GM12878 (cell line): ENCODE results near the gene LDLRAP1. TPM values are rescaled to one million over a fixed set of nuclear protein-coding genes. Genes with fewer than 3 reads are reported as not detected.

Experiments
- ATAC-seq: fragments of 200-7000 bp; cut with Tn5 transposase; 3 replicates; pipeline ENCODE4 v1.9.1; 2020; ENCODE audit warnings: mild to moderate bottlenecking, moderate library complexity
- BruUV-seq: library from RNA; stranded (reverse); fragments of 400-500 nt; replicated peaks from 2 replicates; lab custom pipeline; 2021; lab: Mats Ljungman, UMichigan
- CTCF ChIA-PET: fragments of 300-600 bp; sonication (Branson Sonifier 250); formaldehyde crosslinking; extraction: SDS; loops from one replicate; lab custom pipeline; 2021; ENCODE audit warnings: inconsistent platforms; lab: Yijun Ruan, JAX
- POLR2A ChIA-PET: fragments of 350-600 bp; formaldehyde crosslinking; extraction: SDS; loops from one replicate; lab custom pipeline; 2021; ENCODE audit warnings: inconsistent platforms; lab: Charles Lee
- RAD21 ChIA-PET: fragments of 300-600 bp; sonication (Branson Sonifier 250); formaldehyde crosslinking; loops from one replicate; lab custom pipeline; 2023; ENCODE audit warnings: antibody characterized with exemption; ENCODE audit not compliant: unreplicated experiment; lab: Charles Lee
- SMC1A ChIA-PET: fragments of 300-600 bp; sonication (Branson Sonifier 250); formaldehyde crosslinking; loops from one replicate; lab custom pipeline; 2023; ENCODE audit not compliant: unreplicated experiment, uncharacterized antibody; lab: Charles Lee
- DNase-seq: peaks from one replicate; pipeline ENCODE4 v3.0.0-alpha.2; 2011; ENCODE audit warnings: low read depth, low spot score
- FAIRE-seq: peaks from 3 replicates; lab custom pipeline; 2011; peaks lifted over from hg19 to GRCh38; lab: Jason Lieb, UNC
- H2AFZ ChIP-seq: 2 replicates; pipeline ENCODE4 v1.6.0; 2011; ENCODE audit warnings: low read depth, low read length, control low read depth; ENCODE audit not compliant: control insufficient read depth
- H3K27ac ChIP-seq: 2 replicates; pipeline ENCODE4 v1.5.1; 2011; ENCODE audit warnings: control low read depth; ENCODE audit not compliant: control insufficient read depth, insufficient read depth
- H3K27me3 ChIP-seq, 2 experiments: replicated peaks in 1 of 2; 2 replicates each; pipeline versions ENCODE4 v1.6.0 to v1.6.1; 2011; ENCODE audit warnings: low read length in 1 of 2; ENCODE audit not compliant: control insufficient read depth in 2 of 2, insufficient read depth in 2 of 2
- H3K36me3 ChIP-seq, 2 experiments: 2 replicates each; pipeline ENCODE4 v1.5.1; 2011; ENCODE audit warnings: low read length in 1 of 2; ENCODE audit not compliant: control insufficient read depth in 2 of 2, insufficient read depth in 2 of 2
- H3K4me1 ChIP-seq: 2 replicates; pipeline ENCODE4 v1.6.1; 2011; ENCODE audit warnings: mild to moderate bottlenecking, low read length, moderate library complexity, mixed read lengths; ENCODE audit not compliant: control insufficient read depth, insufficient read depth
- H3K4me2 ChIP-seq: 2 replicates; pipeline ENCODE4 v1.6.0; 2011; ENCODE audit warnings: control low read depth; ENCODE audit not compliant: control insufficient read depth, insufficient read depth
- H3K4me3 ChIP-seq: fragments of 200-600 bp; sonication (generic); 2 replicates; pipeline ENCODE4 v1.5.1; 2016
- H3K79me2 ChIP-seq: 2 replicates; pipeline ENCODE4 v1.6.0; 2011; ENCODE audit warnings: low read length; ENCODE audit not compliant: control insufficient read depth, insufficient read depth
- H3K9ac ChIP-seq: 2 replicates; pipeline ENCODE4 v1.8.0; 2011; ENCODE audit warnings: low read length, control low read depth, mixed read lengths; ENCODE audit not compliant: control insufficient read depth, insufficient read depth
- H3K9me3 ChIP-seq: replicated peaks from 3 replicates; pipeline ENCODE4 v1.5.1; 2011; ENCODE audit warnings: mild to moderate bottlenecking, low read length; ENCODE audit not compliant: control insufficient read depth, insufficient read depth
- H4K20me1 ChIP-seq: 2 replicates; pipeline ENCODE4 v1.6.0; 2011; ENCODE audit not compliant: control insufficient read depth, insufficient read depth
- CTCF ChIP-seq, 3 experiments: IDR thresholded peaks in 2 of 3; conservative IDR thresholded peaks in 1 of 3; 2 replicates each; pipeline ENCODE4 v1.5.1; 2011; ENCODE audit warnings: low read depth in 3 of 3, low read length in 3 of 3, mild to moderate bottlenecking in 3 of 3, control low read depth in 2 of 3, moderate library complexity in 2 of 3, inconsistent platforms in 1 of 3, mixed read lengths in 1 of 3; ENCODE audit not compliant: control insufficient read depth in 2 of 3, insufficient read depth in 1 of 3; ENCODE audit errors: extremely low read depth in 1 of 3
- ETV6 ChIP-seq, 2 experiments: fragments of 450-650 bp in 1 of 2; IDR thresholded peaks in 1 of 2; conservative IDR thresholded peaks in 1 of 2; 2 replicates each; pipeline ENCODE4 v1.6.1; 2014; ENCODE audit warnings: antibody characterized with exemption in 1 of 2, borderline replicate concordance in 1 of 2, low read depth in 1 of 2, mild to moderate bottlenecking in 1 of 2, moderate library complexity in 1 of 2
- IRF4 ChIP-seq: IDR thresholded peaks from 2 replicates; pipeline ENCODE4 v1.6.1; 2011; ENCODE audit warnings: low read depth, low read length
- IRF5 ChIP-seq: fragments of 450-650 bp; IDR thresholded peaks from 2 replicates; pipeline ENCODE4 v1.6.1; 2017; ENCODE audit warnings: borderline replicate concordance
- KLF5 ChIP-seq: fragments of 450-650 bp; IDR thresholded peaks from 2 replicates; pipeline ENCODE4 v1.6.1; 2014; ENCODE audit warnings: mild to moderate bottlenecking; ENCODE audit not compliant: partially characterized antibody
- MLLT1 ChIP-seq: fragments of 450-650 bp; IDR thresholded peaks from 2 replicates; pipeline ENCODE4 v1.6.1; 2016; ENCODE audit warnings: mild to moderate bottlenecking
- MTA2 ChIP-seq: fragments of 450-650 bp; IDR thresholded peaks from 2 replicates; pipeline ENCODE4 v1.6.1; 2016; ENCODE audit warnings: low read depth, mild to moderate bottlenecking, moderate library complexity
- RELA ChIP-seq: fragments of 450-650 bp; IDR thresholded peaks from 2 replicates; pipeline ENCODE4 v1.8.0; 2014; ENCODE audit warnings: borderline replicate concordance; ENCODE audit not compliant: partially characterized antibody
- REST ChIP-seq: IDR thresholded peaks from 2 replicates; pipeline ENCODE4 v1.6.1; 2012; ENCODE audit warnings: mild to moderate bottlenecking, low read depth, low read length
- STAT1 ChIP-seq: fragments of 450-650 bp; conservative IDR thresholded peaks from 2 replicates; pipeline ENCODE4 v1.6.1; 2014; ENCODE audit warnings: antibody characterized with exemption, mild to moderate bottlenecking
- ZNF24 ChIP-seq: fragments of 450-650 bp; IDR thresholded peaks from 2 replicates; pipeline ENCODE4 v1.6.1; 2017; ENCODE audit warnings: antibody characterized with exemption, mild to moderate bottlenecking
- WGBS: methylation state at CpG from one replicate; pipeline ENCODE4 v1.1.6; 2016; ENCODE audit warnings: low lambda C conversion rate; ENCODE audit not compliant: insufficient replicate concordance, insufficient coverage; ENCODE audit errors: missing lambda C conversion rate; 5-methylcytosine and 5-hydroxymethylcytosine counted together
- in situ Hi-C: fragments of 300-500 bp; cut with MboI; formaldehyde crosslinking; loops from 9 replicates; pipeline ENCODE4 v1.14.3; 2018; ENCODE audit warnings: mixed read lengths
- intact Hi-C: fragments of 100-400 bp; cut with micrococcal nuclease; formaldehyde crosslinking; loops from one replicate; pipeline ENCODE4 v1.14.2; 2022; ENCODE audit not compliant: unreplicated experiment
- polyA plus RNA-seq, 11 experiments: library from polyadenylated mRNA; depleted of rRNA in 4 of 11; unstranded in 6 of 11; stranded (reverse) in 5 of 11; fragments of >200 nt; fragmentation: Nextera tagmentation in 4 of 11; fragmentation: Illumina TruSeq in 1 of 11; extraction: Ambion mirVana in 4 of 11; extraction: Trizol in 1 of 11; gene quantifications; 1 replicate in 1 of 11; 2 replicates in 10 of 11; pipeline versions ENCODE4 v1.2.1 to v1.2.3, GENCODE V29; 2011 to 2016; ENCODE audit warnings: inconsistent platforms in 2 of 11, missing spikeins in 2 of 11, low read depth in 1 of 11
- total RNA-seq, 4 experiments: library from RNA; depleted of rRNA in 3 of 4; stranded (reverse); fragments of >200 nt in 3 of 4; fragmentation: Illumina TruSeq in 1 of 4; extraction: Trizol in 1 of 4; gene quantifications; 2 replicates each; pipeline versions ENCODE4 v1.2.1 to v1.2.3, GENCODE V29; 2013 to 2021

The LDLRAP1 gene
- total and polyA plus RNA-seq, 10 of the 15 experiments (the other 5 are each of a cell fraction or from before 2014, with no cell fraction given) = 0.43 to 37.6 (median 22.0) TPM

GRCh38 chr1:25568090-25568833 lies 24.9 kb downstream of the LDLRAP1 start (continued):
- TF ChIP-seq CTCF (IDR thresholded peaks at IDR 0.05 in 2 of 3, conservative IDR thresholded peaks at IDR 0.05 in 1 of 3; ENCODE audit: control insufficient read depth in 2 of 3, extremely low read depth in 1 of 3, insufficient read depth in 1 of 3, low read depth in 3 of 3, low read length in 3 of 3) (no peak), STAT1 (no peak)

- SMC1A ChIA-PET = no interaction called here
- in situ Hi-C loops = no loop called here
- intact Hi-C loops = no loop called here
- TF ChIP-seq REST = no peak
- no peak for TF ChIP-seq RELA
- TF ChIP-seq IRF5 = no peak
- no peak for TF ChIP-seq ZNF24
- no peak for TF ChIP-seq MTA2
- no peak for TF ChIP-seq KLF5
- TF ChIP-seq MLLT1 = no peak
- no peak for TF ChIP-seq IRF4
- no peak for TF ChIP-seq ETV6 (conservative IDR thresholded peaks at IDR 0.05 in 1 of 2, IDR thresholded peaks at IDR 0.05 in 1 of 2; ENCODE audit: borderline replicate concordance in 1 of 2, low read depth in 1 of 2)
These were observed 25.6 kb downstream of the LDLRAP1 start for GRCh38 chr1:25568834-25569596.

More at GRCh38 chr1:25568834-25569596, 25.6 kb downstream of the LDLRAP1 start:
- DNase-seq (no peak), FAIRE-seq (no peak), ATAC-seq (no peak)
- ChIA-PET POLR2A (no interaction called here), CTCF (no interaction called here), RAD21 (no interaction called here)
- Histone ChIP-seq H4K20me1 (no peaks in the 10 kb centered on the region; the same call in 1 of the 2 replicates), H3K4me2 (no peak overlapping the region), H3K27ac (no peak overlapping the region), H2AFZ (no peak overlapping the region), H3K9ac (no peak overlapping the region), H3K36me3 (peaks cover 0 to 8% of the 10 kb centered on the region in 2 experiments; a peak in 2 of 4 replicates), H3K79me2 (no peaks in the 10 kb centered on the region), H3K27me3 (no peaks in the 10 kb centered on the region), H3K9me3 (no peaks in the 10 kb centered on the region), H3K4me3 (no peak overlapping the region), H3K4me1 (no peaks in the 10 kb centered on the region)
- BruUV-seq = no TSS peak
- WGBS = 53% methylated on average over 21 of the region's 21 CpGs
